Middle frontal gyrus (tissue), 1 donor: ENCODE results near the gene KCTD17.

Experiments
- DNase-seq: peaks from one replicate; pipeline ENCODE4 v3.0.0-alpha.2; 2015; ENCODE audit warnings: low spot score; ENCODE audit errors: extremely low spot score

The KCTD17 gene

GRCh38 chr22:37020192-37020479 lies 31.4 kb upstream of the KCTD17 start:
- no peak for DNase-seq

- no peak for DNase-seq
Observed at GRCh38 chr22:37021041-37021440, 30.5 kb upstream of the KCTD17 start.

- no peak for DNase-seq
Observed at GRCh38 chr22:37021710-37022482, 29.6 kb upstream of the KCTD17 start.

GRCh38 chr22:37022483-37023337 lies 28.8 kb upstream of the KCTD17 start:
- no peak for DNase-seq

- no peak for DNase-seq
Observed at GRCh38 chr22:37023743-37024338, 27.7 kb upstream of the KCTD17 start.

- no peak for DNase-seq
Observed at GRCh38 chr22:37024339-37025157, 27.0 kb upstream of the KCTD17 start.

GRCh38 chr22:37025500-37026070 lies 26.0 kb upstream of the KCTD17 start:
- DNase-seq: no peak

- no peak for DNase-seq
Observed at GRCh38 chr22:37026325-37026724, 25.2 kb upstream of the KCTD17 start.

- DNase-seq: no peak
Observed at GRCh38 chr22:37027556-37027955, 24.0 kb upstream of the KCTD17 start.

GRCh38 chr22:37028692-37029674 lies 22.6 kb upstream of the KCTD17 start:
- DNase-seq: no peak

- DNase-seq: no peak
Observed at GRCh38 chr22:37030560-37031281, 20.8 kb upstream of the KCTD17 start.

GRCh38 chr22:37032134-37032534 lies 19.4 kb upstream of the KCTD17 start:
- no peak for DNase-seq

- no peak for DNase-seq
Observed at GRCh38 chr22:37032535-37033460, 18.7 kb upstream of the KCTD17 start.

- no peak for DNase-seq
Observed at GRCh38 chr22:37033605-37034430, 17.7 kb upstream of the KCTD17 start.

- no peak for DNase-seq
Observed at GRCh38 chr22:37036655-37037377, 14.7 kb upstream of the KCTD17 start.

- DNase-seq: no peak
Observed at GRCh38 chr22:37037669-37038068, 13.9 kb upstream of the KCTD17 start.

- no peak for DNase-seq
Observed at GRCh38 chr22:37039466-37039865, 12.1 kb upstream of the KCTD17 start.
